CD4-positive, alpha-beta memory T cell (primary cell): Measurements from ENCODE around the gene PLK5. TPM values are rescaled to one million over a fixed set of nuclear protein-coding genes. Genes with fewer than 3 reads are reported as not detected.

Experiments
- CTCF ChIA-PET: fragments of 350-600 bp; sonication (Branson Sonifier 250); formaldehyde crosslinking; loops from one replicate; lab custom pipeline; 2021; ENCODE audit warnings: inconsistent platforms; ENCODE audit not compliant: partially characterized antibody; lab: Charles Lee
- POLR2A ChIA-PET: fragments of 350-600 bp; sonication (Branson Sonifier 250); formaldehyde crosslinking; loops from one replicate; lab custom pipeline; 2021; ENCODE audit not compliant: partially characterized antibody; lab: Charles Lee
- DNase-seq, 5 donors: peaks; one replicate each; pipeline versions ENCODE4 v3.0.0 to v3.0.0-alpha.2; 2020 to 2022; ENCODE audit warnings: mixed read lengths in 1 of 5
- H3K27ac ChIP-seq: one replicate; pipeline ENCODE4 v1.7.0; 2013; ENCODE audit warnings: low read depth, low read length
- H3K27me3 ChIP-seq: 2 replicates; pipeline ENCODE4 v1.7.0; 2013; ENCODE audit warnings: mild to moderate bottlenecking, low read length, moderate library complexity; ENCODE audit not compliant: insufficient read depth
- H3K36me3 ChIP-seq: 2 replicates; pipeline ENCODE4 v1.7.0; 2013; ENCODE audit warnings: mild to moderate bottlenecking, low read length, moderate library complexity; ENCODE audit not compliant: insufficient read depth
- H3K4me1 ChIP-seq: 2 replicates; pipeline ENCODE4 v1.7.0; 2013; ENCODE audit warnings: mild to moderate bottlenecking, low read length, moderate library complexity; ENCODE audit not compliant: insufficient read depth
- H3K4me3 ChIP-seq, 2 donors: one replicate each; pipeline ENCODE4 v1.7.0; 2013; ENCODE audit warnings: low read length in 2 of 2, mild to moderate bottlenecking in 1 of 2
- H3K9me3 ChIP-seq, 2 donors: one replicate each; pipeline ENCODE4 v1.7.0; 2013; ENCODE audit warnings: low read length in 2 of 2, control low read depth in 1 of 2; ENCODE audit not compliant: control insufficient read depth in 1 of 2
- H3K27ac Mint-ChIP-seq, 7 donors: one replicate each; pipeline ENCODE4 v1.8.0; 2020 to 2021; ENCODE audit warnings: mixed read lengths in 7 of 7, mild to moderate bottlenecking in 6 of 7, inconsistent platforms in 3 of 7, moderate library complexity in 3 of 7
- H3K27me3 Mint-ChIP-seq, 2 donors: one replicate each; pipeline ENCODE4 v1.8.0; 2020 to 2021; ENCODE audit warnings: mixed read lengths in 2 of 2
- H3K36me3 Mint-ChIP-seq, 2 donors: one replicate each; pipeline ENCODE4 v1.8.0; 2020 to 2021; ENCODE audit warnings: mixed read lengths in 2 of 2, inconsistent platforms in 1 of 2, mild to moderate bottlenecking in 1 of 2
- H3K4me1 Mint-ChIP-seq, 4 donors: one replicate each; pipeline ENCODE4 v1.8.0; 2020 to 2021; ENCODE audit warnings: mixed read lengths in 4 of 4, mild to moderate bottlenecking in 1 of 4
- H3K4me3 Mint-ChIP-seq, 8 donors: one replicate each; pipeline ENCODE4 v1.8.0; 2020 to 2021; ENCODE audit warnings: mixed read lengths in 8 of 8, mild to moderate bottlenecking in 7 of 8, moderate library complexity in 6 of 8, inconsistent platforms in 3 of 8
- H3K9me3 Mint-ChIP-seq, 8 donors: one replicate each; pipeline ENCODE4 v1.8.0; 2020 to 2021; ENCODE audit warnings: mixed read lengths in 8 of 8, mild to moderate bottlenecking in 5 of 8, inconsistent platforms in 3 of 8, moderate library complexity in 1 of 8
- intact Hi-C: fragments of 100-400 bp; cut with micrococcal nuclease; formaldehyde crosslinking; loops from one replicate; pipeline ENCODE4 v1.15.1; 2023
- polyA plus RNA-seq, 2 donors: library from polyadenylated mRNA; unstranded; fragments of 300-500 nt; fragmentation: Illumina TruSeq; gene quantifications; one replicate each; pipeline ENCODE4 v1.2.3, GENCODE V29; 2021
- total RNA-seq, 2 experiments: library from RNA; stranded (reverse); gene quantifications; one replicate each; pipeline ENCODE4 v1.2.3, GENCODE V29; 2021

Gene PLK5
- total and polyA plus RNA-seq, 4 experiments from 2014 or later: not detected

DNA sequence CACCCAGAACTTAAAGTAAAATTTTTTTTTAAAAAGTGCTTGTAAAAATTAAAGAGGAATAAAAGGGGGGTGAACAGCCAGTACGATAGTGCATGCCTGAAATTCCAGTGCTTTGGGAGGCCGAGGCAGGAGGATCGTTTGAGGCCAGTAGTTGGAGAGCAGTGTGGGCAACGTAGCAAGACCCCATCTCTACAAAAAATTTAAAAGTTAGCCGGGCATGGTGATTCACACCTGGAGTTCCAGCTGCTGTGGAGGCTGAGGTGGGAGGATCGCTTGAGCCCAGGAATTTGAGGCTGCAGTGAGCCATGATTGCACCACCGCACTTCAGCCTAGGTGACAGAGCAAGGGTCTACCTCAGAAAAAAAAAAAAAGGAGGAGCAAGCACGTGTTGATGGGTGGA lies 18.9 kb upstream of the PLK5 start:
- no peaks in the 10 kb centered on the region for H3K9me3 ChIP-seq
- Mint-ChIP-seq H3K27me3 (peaks cover 3 to 16% of the 10 kb centered on the region in 2 donors), H3K4me3 (no peak overlapping the region), H3K4me1 (peaks cover 8 to 18% (median 10%) of the 10 kb centered on the region in 4 donors), H3K9me3 (peaks cover 0 to 2% (median 0%) of the 10 kb centered on the region in 8 donors), H3K36me3 (peaks cover 0 to 3% of the 10 kb centered on the region in 2 donors), H3K27ac (peak overlapping the region in 2 of 7 donors; percentile 41 to 70)
- H3K27ac ChIP-seq: no peak overlapping the region
- peaks cover 20% of the 10 kb centered on the region for H3K4me1 ChIP-seq
- peak in 1 of 5 donors; percentile 7 for DNase-seq
- no peak overlapping the region for H3K4me3 ChIP-seq
- POLR2A ChIA-PET: no interaction called here
- no peaks in the 10 kb centered on the region for H3K36me3 ChIP-seq
- intact Hi-C loops: no loop called here
- H3K27me3 ChIP-seq: no peaks in the 10 kb centered on the region
- CTCF ChIA-PET: no interaction called here

DNA sequence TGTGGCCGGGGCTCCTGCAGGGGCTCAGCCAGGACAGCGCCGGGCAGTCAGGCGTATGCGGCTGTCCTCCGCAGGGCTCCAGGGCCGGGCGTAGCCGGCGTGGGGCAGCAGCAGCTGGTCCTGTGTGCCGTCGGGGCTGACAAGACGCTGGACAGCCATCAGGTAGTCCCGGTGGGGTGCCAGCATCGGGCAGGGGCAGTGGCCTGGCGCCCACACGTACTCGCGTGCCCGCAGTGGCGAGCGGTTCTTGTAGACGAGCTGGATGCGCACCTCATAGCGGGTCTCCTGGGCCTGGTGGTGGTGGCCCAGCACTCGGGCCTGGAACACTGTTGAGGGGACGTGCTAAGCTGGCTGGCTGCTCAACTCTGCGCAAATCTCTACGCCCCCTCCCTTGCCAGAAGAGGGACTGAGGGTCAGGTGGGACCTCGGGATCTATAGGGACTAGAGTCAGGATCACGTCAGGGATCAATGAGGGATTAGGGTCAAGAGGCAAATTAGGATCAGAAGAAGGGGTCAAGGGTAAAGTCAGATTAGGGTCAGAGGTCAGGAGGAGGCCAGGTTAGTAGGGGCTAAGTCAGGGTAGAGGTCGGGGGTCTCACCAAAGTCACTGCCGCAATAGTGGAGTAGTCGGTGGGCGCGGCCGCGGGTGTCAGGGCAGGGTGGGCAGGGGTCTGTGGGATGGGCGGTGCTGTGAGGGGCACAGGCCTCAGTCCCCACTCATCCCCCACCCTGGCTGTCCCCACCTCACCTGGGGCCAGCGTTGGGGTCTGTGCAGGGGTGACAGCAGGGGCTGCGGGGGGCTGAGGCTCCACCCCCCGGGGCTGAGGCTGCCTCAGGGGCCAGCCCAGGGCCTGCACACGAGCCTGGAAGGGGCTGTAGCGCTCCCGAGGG lies 17.6 kb upstream of the PLK5 start:
- DNase-seq: no peak
- H3K27me3 ChIP-seq: no peaks in the 10 kb centered on the region
- ChIA-PET POLR2A (no interaction called here), CTCF (interaction anchor here (1.3 kb wide), 1 partner anchor 35 kb away, joined by 3 read pairs; no protein-coding TSS in a partner anchor)
- Mint-ChIP-seq H3K4me3 (no peak overlapping the region), H3K36me3 (peaks cover 0 to 3% of the 10 kb centered on the region in 2 donors), H3K27ac (peak overlapping the region in 4 of 7 donors; percentile 21 to 70 (median 48)), H3K27me3 (peaks cover 3 to 19% of the 10 kb centered on the region in 2 donors), H3K4me1 (peaks cover 10 to 24% (median 13%) of the 10 kb centered on the region in 4 donors), H3K9me3 (peaks cover 0 to 2% (median 0%) of the 10 kb centered on the region in 8 donors)
- peaks cover 20% of the 10 kb centered on the region for H3K4me1 ChIP-seq
- no peak overlapping the region for H3K27ac ChIP-seq
- H3K9me3 ChIP-seq: no peaks in the 10 kb centered on the region
- no peak overlapping the region for H3K4me3 ChIP-seq
- intact Hi-C loops: no loop called here
- no peaks in the 10 kb centered on the region for H3K36me3 ChIP-seq

DNA sequence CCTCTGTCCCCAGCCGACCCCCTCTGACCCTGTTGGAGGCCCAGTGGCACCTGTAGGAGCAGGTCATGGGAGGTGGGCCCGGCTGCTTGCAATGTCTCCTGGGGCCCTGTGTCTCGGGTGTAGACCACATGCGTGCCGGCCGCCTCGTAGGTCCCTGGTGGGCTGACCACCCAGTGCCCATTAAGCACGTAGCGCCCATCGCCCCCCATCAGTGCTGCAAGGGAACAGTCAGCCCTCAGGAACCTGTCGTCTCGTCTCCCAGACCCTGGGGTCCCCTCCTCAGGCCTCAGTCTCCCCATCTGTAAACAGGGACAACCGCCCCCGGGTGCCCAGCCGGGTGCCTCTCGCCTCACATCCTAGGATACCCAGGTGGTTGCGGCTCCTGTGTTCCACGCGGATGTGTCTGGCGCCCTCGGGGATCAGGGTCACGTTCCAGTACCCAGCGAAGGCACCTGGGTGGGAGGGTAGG lies 16.7 kb upstream of the PLK5 start:
- Mint-ChIP-seq H3K27me3 (peaks cover 3 to 19% of the 10 kb centered on the region in 2 donors), H3K4me3 (peak overlapping the region in 2 of 8 donors; percentile 85 to 88), H3K4me1 (peaks cover 10 to 27% (median 14%) of the 10 kb centered on the region in 4 donors), H3K9me3 (peaks cover 0 to 2% (median 0%) of the 10 kb centered on the region in 8 donors), H3K36me3 (peaks cover 0 to 3% of the 10 kb centered on the region in 2 donors), H3K27ac (peak overlapping the region in 5 of 7 donors; percentile 90 to 98 (median 92))
- no peaks in the 10 kb centered on the region for H3K36me3 ChIP-seq
- H3K4me1 ChIP-seq: peaks cover 27% of the 10 kb centered on the region
- peak overlapping the region in 1 of 2 donors; percentile 2 for H3K4me3 ChIP-seq
- ChIA-PET CTCF (no interaction called here), POLR2A (no interaction called here)
- DNase-seq: no peak
- H3K27ac ChIP-seq: peak overlapping the region; percentile 21
- H3K9me3 ChIP-seq: no peaks in the 10 kb centered on the region
- no peaks in the 10 kb centered on the region for H3K27me3 ChIP-seq
- intact Hi-C loops: loop anchor here (1.0 kb wide), 1 partner anchor 17 kb away; the partner anchor contains the start of gene PCSK4

DNA sequence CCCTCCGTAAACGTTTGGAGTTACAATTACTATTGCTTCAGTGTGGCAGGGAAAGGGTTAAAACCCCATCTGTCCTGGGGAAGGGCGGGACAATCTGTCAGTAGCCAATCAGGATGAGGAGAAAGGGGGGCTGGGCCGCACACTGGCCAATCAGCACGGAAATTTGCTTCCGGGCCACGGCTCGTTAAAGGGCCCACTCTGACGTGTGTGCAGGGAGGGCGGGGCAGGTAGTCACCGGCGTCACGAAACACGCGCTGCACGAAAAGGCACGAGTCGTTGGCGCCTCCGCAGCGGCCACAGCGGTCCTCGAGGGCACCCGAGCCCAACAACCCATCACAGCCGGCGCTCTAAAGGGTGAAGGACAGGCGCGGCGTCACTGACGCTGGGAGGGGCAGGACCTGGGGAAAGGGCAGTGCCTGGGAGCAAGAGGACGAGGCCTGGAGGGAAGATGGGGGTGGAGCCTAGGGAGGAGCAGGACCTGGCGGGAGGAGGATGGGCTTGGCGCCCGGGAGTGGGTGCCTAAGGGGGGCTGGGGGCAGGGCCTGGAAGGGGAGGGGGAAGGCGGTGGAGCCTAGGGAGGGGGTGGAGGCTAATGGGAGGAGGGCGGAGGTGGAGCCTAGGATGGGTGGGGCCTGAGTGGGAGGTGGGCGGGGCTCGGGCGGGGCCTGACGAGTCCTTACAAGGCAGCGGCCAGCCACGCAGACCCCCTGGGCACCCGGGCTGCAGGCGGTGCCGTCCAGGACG lies 15.9 kb upstream of the PLK5 start:
- Histone ChIP-seq H3K27me3 (no peaks in the 10 kb centered on the region), H3K9me3 (no peaks in the 10 kb centered on the region), H3K4me3 (peak overlapping the region in 1 of 2 donors; percentile 15), H3K27ac (peak overlapping the region; percentile 50), H3K4me1 (peaks cover 32% of the 10 kb centered on the region), H3K36me3 (no peaks in the 10 kb centered on the region)
- Mint-ChIP-seq H3K27ac (peak overlapping the region; percentile 90 to 98 (median 92)), H3K9me3 (peaks cover 0 to 2% (median 0%) of the 10 kb centered on the region in 8 donors), H3K4me1 (peaks cover 10 to 32% (median 15%) of the 10 kb centered on the region in 4 donors), H3K36me3 (peaks cover 0 to 3% of the 10 kb centered on the region in 2 donors), H3K27me3 (peaks cover 1 to 19% of the 10 kb centered on the region in 2 donors), H3K4me3 (peak overlapping the region; percentile 71 to 89 (median 84))
- ChIA-PET CTCF (interaction anchor here (1.0 to 1.5 kb wide), 2 partner anchors 17 to 62 kb away, joined by 3 read pairs; partner anchors contain the start of gene REEP6), POLR2A (no interaction called here)
- peak; percentile 91 to 95 (median 94) for DNase-seq
- intact Hi-C loops: loop anchor here (1.0 kb wide), 1 partner anchor 18 kb away; the partner anchor contains the start of gene PCSK4

DNA sequence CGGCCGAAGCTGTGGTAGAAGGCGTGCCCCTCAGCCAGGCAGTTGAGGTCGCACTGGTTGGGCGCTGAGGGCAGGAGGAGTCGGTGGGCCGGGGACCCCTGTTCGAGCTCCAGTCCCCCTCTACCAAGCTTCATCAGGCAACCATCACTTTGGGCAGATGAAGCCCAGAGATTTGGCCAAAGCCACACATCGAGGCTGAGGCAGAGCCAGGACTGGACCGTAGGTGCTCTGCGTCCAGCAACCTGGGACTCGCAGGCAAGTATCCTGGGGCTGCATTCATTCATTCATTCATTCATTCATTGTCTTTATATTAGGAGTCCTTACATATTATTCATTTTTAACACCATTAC lies 15.4 kb upstream of the PLK5 start:
- no peak for DNase-seq
- no peaks in the 10 kb centered on the region for H3K27me3 ChIP-seq
- peaks cover 27% of the 10 kb centered on the region for H3K4me1 ChIP-seq
- Mint-ChIP-seq H3K27me3 (peaks cover 1 to 19% of the 10 kb centered on the region in 2 donors), H3K27ac (peak overlapping the region in 4 of 7 donors; percentile 9 to 88 (median 62)), H3K4me3 (peak overlapping the region in 4 of 8 donors; percentile 41 to 72 (median 60)), H3K4me1 (peaks cover 10 to 32% (median 15%) of the 10 kb centered on the region in 4 donors), H3K9me3 (peaks cover 0 to 2% (median 0%) of the 10 kb centered on the region in 8 donors), H3K36me3 (peaks cover 0 to 3% of the 10 kb centered on the region in 2 donors)
- H3K4me3 ChIP-seq: no peak overlapping the region
- intact Hi-C loops: no loop called here
- CTCF ChIA-PET: interaction anchor here (0.7 to 1.5 kb wide), 3 partner anchors 17 to 66 kb away, joined by 3 read pairs; partner anchors contain the start of gene REEP6
- POLR2A ChIA-PET: no interaction called here
- H3K9me3 ChIP-seq: no peaks in the 10 kb centered on the region
- H3K36me3 ChIP-seq: no peaks in the 10 kb centered on the region
- no peak overlapping the region for H3K27ac ChIP-seq

DNA sequence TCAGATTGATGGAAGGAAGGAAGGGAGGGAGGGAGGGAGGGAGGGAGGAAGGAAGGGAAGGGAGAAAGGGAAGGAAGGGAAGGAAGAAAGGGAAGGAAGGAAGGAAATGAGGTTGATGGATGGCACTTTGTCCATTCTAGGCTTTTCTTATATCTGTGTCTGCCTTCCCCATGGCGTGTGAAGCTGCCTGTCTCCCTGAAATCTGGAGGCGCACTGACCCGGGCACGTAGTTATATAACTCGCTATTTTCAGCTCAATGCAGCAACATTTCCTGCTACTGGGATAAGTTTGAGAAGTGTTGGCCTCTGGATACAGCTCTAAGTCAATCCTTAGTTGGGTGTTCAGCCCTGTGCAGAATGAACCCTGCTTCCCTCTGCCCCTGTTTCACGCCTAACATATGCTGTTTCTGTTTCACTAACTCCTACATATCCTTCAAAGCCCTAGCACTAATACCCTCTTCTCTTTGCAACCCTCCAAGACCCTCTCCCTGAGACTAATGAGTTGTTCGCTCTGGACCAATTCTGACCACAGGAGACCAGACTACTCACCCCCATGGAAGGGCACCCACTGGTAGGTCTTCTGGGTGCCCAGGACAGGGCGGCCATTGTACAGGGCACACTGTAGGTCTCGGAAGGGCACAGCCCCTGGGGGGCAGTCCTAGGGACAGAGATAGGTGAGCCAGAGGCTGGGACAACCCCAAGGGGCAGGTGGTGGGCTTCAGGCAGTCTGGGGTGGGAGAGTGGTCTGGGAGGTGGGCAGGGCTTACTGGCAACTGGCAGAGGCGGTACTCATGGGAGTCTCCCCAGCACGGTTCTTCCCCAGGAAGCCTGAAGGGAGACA lies 14.1 kb upstream of the PLK5 start:
- no peaks in the 10 kb centered on the region for H3K27me3 ChIP-seq

More for the DNA sequence above, 14.1 kb upstream of the PLK5 start:
- Histone ChIP-seq H3K4me1 (peaks cover 24% of the 10 kb centered on the region), H3K36me3 (no peaks in the 10 kb centered on the region), H3K4me3 (no peak overlapping the region), H3K27ac (no peak overlapping the region), H3K9me3 (no peaks in the 10 kb centered on the region)
- intact Hi-C loops: no loop called here
- H3K4me1 Mint-ChIP-seq: peaks cover 10 to 32% (median 15%) of the 10 kb centered on the region in 4 donors
- H3K27ac Mint-ChIP-seq: peak overlapping the region in 3 of 7 donors; percentile 5 to 31 (median 22)
- peak overlapping the region in 1 of 8 donors; percentile 2 for H3K4me3 Mint-ChIP-seq
- peaks cover 0 to 3% of the 10 kb centered on the region in 2 donors for H3K36me3 Mint-ChIP-seq
- CTCF ChIA-PET: interaction anchor here (1.5 kb wide), 1 partner anchor 19 kb away, joined by 3 read pairs; the partner anchor contains the start of gene REEP6
- peaks cover 0 to 16% of the 10 kb centered on the region in 2 donors for H3K27me3 Mint-ChIP-seq
- peaks cover 0 to 1% (median 0%) of the 10 kb centered on the region in 8 donors for H3K9me3 Mint-ChIP-seq
- DNase-seq: no peak
- POLR2A ChIA-PET: no interaction called here
